Measurements from ENCODE around the gene SHISAL2B.
"Not testable (repeated sequence)": the region's sequence is repeated elsewhere in the genome, so short reads cannot be mapped to it uniquely, and the experiment has no call there.

The SHISAL2B gene

GRCh38 chr5:64693636-64694035, 3.3 kb downstream of the SHISAL2B start:
- Histone ChIP-seq H3K4me1 (ENCODE audit: control insufficient read depth, insufficient read depth, low read length, poor library complexity, severe bottlenecking) (peaks cover 3% of the 10 kb centered on the region), H3K9me3 (ENCODE audit: control insufficient read depth, low read length) (no peaks in the 10 kb centered on the region), H3K4me3 (ENCODE audit: extremely low read depth, insufficient read depth, low read length, poor library complexity, severe bottlenecking) (no peak overlapping the region), H3K27ac (ENCODE audit: low read depth, low read length, severe bottlenecking) (no peak overlapping the region), H3K36me3 (ENCODE audit: control insufficient read depth, insufficient read depth, low read length) (no peaks in the 10 kb centered on the region)
- WGBS, 2 experiments (ENCODE audit: insufficient coverage in 2 of 2) = 78% methylated on average over 1 of the region's 2 CpGs; no CpG with 5 or more reads in 1 of the 2 experiments

DNA sequence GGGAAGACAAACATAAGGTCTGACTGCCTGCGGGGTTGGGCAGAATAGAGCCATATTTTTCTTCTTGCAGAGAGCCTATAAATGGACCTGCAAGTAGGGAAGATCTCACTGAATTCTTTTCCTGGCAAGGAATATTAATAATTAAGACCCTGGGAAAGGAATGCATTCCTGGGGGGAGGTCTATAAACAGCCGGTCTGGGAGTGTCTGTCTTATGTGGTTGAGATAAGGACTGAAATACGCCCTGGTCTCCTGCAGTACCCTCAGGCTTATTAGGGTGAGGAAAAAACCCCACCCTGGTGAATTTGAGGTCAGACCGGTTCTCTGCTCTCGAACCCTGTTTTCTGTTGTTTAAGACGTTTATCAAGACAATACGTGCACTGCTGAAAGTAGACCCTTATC, 6.1 kb downstream of the SHISAL2B start:
- not testable (repeated sequence) for H3K36me3 ChIP-seq (ENCODE audit: control insufficient read depth, insufficient read depth, low read length); H3K4me1 ChIP-seq (ENCODE audit: control insufficient read depth, insufficient read depth, low read length, poor library complexity, severe bottlenecking); H3K27ac ChIP-seq (ENCODE audit: low read depth, low read length, severe bottlenecking); H3K4me3 ChIP-seq (ENCODE audit: extremely low read depth, insufficient read depth, low read length, poor library complexity, severe bottlenecking); H3K9me3 ChIP-seq (ENCODE audit: control insufficient read depth, low read length)
- 89 to 98% methylated on average over 5 to 7 of the region's 7 CpGs for WGBS, 2 experiments (ENCODE audit: insufficient coverage in 2 of 2)

- Histone ChIP-seq H3K4me3 (ENCODE audit: extremely low read depth, insufficient read depth, low read length, poor library complexity, severe bottlenecking) (no peak overlapping the region), H3K4me1 (ENCODE audit: control insufficient read depth, insufficient read depth, low read length, poor library complexity, severe bottlenecking) (peaks cover 4% of the 10 kb centered on the region), H3K9me3 (ENCODE audit: control insufficient read depth, low read length) (no peaks in the 10 kb centered on the region), H3K36me3 (ENCODE audit: control insufficient read depth, insufficient read depth, low read length) (no peaks in the 10 kb centered on the region), H3K27ac (ENCODE audit: low read depth, low read length, severe bottlenecking) (no peak overlapping the region)
- WGBS, 2 experiments (ENCODE audit: insufficient coverage in 2 of 2) = 80 to 88% methylated on average over 1 of the region's 4 CpGs
These were observed 10.5 kb downstream of the SHISAL2B start for GRCh38 chr5:64700765-64701164.

DNA sequence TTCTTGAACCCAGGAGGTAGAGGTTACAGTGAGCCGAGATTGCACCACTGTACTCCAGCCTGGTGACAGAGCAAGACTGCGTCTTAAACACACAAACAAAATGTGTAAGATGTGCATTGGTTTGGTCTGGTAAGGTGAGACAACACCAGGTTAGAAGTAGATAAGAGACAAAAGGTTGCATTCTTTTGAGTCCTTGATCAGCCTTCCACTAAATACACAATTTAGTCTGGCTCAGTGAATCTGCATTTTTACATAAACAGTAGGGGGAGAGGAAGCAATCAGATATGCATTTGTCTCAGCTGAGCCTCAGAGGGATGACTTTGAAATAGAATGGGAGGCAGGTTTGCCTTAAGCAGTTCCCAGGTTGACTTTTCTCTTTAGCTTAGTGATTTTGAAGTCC, 15.8 kb downstream of the SHISAL2B start:
- WGBS, 2 experiments (ENCODE audit: insufficient coverage in 2 of 2) = 25% methylated on average over 2 of the region's 2 CpGs; no CpG with 5 or more reads in 1 of the 2 experiments
- not testable (repeated sequence) for H3K4me1 ChIP-seq (ENCODE audit: control insufficient read depth, insufficient read depth, low read length, poor library complexity, severe bottlenecking); H3K4me3 ChIP-seq (ENCODE audit: extremely low read depth, insufficient read depth, low read length, poor library complexity, severe bottlenecking); H3K27ac ChIP-seq (ENCODE audit: low read depth, low read length, severe bottlenecking); H3K36me3 ChIP-seq (ENCODE audit: control insufficient read depth, insufficient read depth, low read length); H3K9me3 ChIP-seq (ENCODE audit: control insufficient read depth, low read length)

DNA sequence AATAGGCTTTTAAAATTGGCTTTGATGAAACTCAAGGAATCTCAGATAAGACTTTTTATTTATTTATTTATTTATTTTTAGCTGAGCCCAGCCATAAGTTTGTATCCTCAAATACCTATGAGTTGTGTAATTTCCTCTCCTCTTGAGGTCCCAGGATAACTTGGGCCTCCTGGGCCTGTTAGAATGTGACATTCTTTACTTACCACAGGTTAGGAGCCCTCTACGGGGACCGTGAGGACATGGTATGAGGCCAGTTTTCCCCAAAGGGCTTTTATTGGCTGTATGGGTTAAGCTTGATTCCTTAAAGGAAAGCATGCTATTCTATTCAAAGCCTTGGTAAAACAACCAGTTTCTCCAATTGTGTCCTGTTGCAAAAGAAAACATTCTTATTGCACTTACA, 16.9 kb downstream of the SHISAL2B start:
- Histone ChIP-seq H3K9me3 (ENCODE audit: control insufficient read depth, low read length) (no peaks in the 10 kb centered on the region), H3K4me3 (ENCODE audit: extremely low read depth, insufficient read depth, low read length, poor library complexity, severe bottlenecking) (no peak overlapping the region), H3K27ac (ENCODE audit: low read depth, low read length, severe bottlenecking) (no peak overlapping the region), H3K36me3 (ENCODE audit: control insufficient read depth, insufficient read depth, low read length) (no peaks in the 10 kb centered on the region), H3K4me1 (ENCODE audit: control insufficient read depth, insufficient read depth, low read length, poor library complexity, severe bottlenecking) (peaks cover 4% of the 10 kb centered on the region)
- WGBS, 2 experiments (ENCODE audit: insufficient coverage in 2 of 2) = 100% methylated on average over 2 of the region's 2 CpGs; no CpG with 5 or more reads in 1 of the 2 experiments

DNA sequence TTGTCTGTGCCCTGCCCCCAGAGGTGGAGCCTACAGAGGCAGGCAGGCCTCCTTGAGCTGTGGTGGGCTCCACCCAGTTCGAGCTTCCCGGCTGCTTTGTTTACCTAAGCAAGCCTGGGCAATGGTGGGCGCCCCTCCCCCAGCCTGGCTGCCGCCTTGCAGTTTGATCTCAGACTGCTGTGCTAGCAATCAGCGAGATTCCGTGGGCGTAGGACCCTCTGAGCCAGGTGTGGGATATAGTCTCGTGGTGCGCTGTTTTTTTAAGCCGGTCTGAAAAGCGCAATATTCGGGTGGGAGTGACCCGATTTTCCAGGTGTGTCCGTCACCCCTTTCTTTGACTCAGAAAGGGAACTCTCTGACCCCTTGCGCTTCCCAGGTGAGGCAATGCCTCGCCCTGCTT, 24.2 kb downstream of the SHISAL2B start:
- H3K36me3 ChIP-seq (ENCODE audit: control insufficient read depth, insufficient read depth, low read length); H3K4me1 ChIP-seq (ENCODE audit: control insufficient read depth, insufficient read depth, low read length, poor library complexity, severe bottlenecking); H3K9me3 ChIP-seq (ENCODE audit: control insufficient read depth, low read length); H3K27ac ChIP-seq (ENCODE audit: low read depth, low read length, severe bottlenecking); H3K4me3 ChIP-seq (ENCODE audit: extremely low read depth, insufficient read depth, low read length, poor library complexity, severe bottlenecking): not testable (repeated sequence)
- 94% methylated on average over 7 of the region's 16 CpGs; no CpG with 5 or more reads in 1 of the 2 experiments for WGBS, 2 experiments (ENCODE audit: insufficient coverage in 2 of 2)

- Histone ChIP-seq H3K9me3 (ENCODE audit: control insufficient read depth, low read length) (no peaks in the 10 kb centered on the region), H3K27ac (ENCODE audit: low read depth, low read length, severe bottlenecking) (no peak overlapping the region), H3K36me3 (ENCODE audit: control insufficient read depth, insufficient read depth, low read length) (peaks cover 34% of the 10 kb centered on the region), H3K4me3 (ENCODE audit: extremely low read depth, insufficient read depth, low read length, poor library complexity, severe bottlenecking) (no peak overlapping the region), H3K4me1 (ENCODE audit: control insufficient read depth, insufficient read depth, low read length, poor library complexity, severe bottlenecking) (no peaks in the 10 kb centered on the region)
- WGBS, 2 experiments (ENCODE audit: insufficient coverage in 2 of 2) = 91 to 97% methylated on average over 1 to 3 of the region's 3 CpGs
These were observed 32.3 kb downstream of the SHISAL2B start for GRCh38 chr5:64722588-64722987.

- WGBS, 2 experiments (ENCODE audit: insufficient coverage in 2 of 2) = no CpG with 5 or more reads among the region's 2 CpGs
- H3K4me3 ChIP-seq (ENCODE audit: extremely low read depth, insufficient read depth, low read length, poor library complexity, severe bottlenecking) = no peak overlapping the region
- H3K9me3 ChIP-seq (ENCODE audit: control insufficient read depth, low read length) = no peaks in the 10 kb centered on the region
- H3K36me3 ChIP-seq (ENCODE audit: control insufficient read depth, insufficient read depth, low read length) = peaks cover 62% of the 10 kb centered on the region
- H3K4me1 ChIP-seq (ENCODE audit: control insufficient read depth, insufficient read depth, low read length, poor library complexity, severe bottlenecking) = no peaks in the 10 kb centered on the region
- H3K27ac ChIP-seq (ENCODE audit: low read depth, low read length, severe bottlenecking) = no peak overlapping the region
These were observed 36.8 kb downstream of the SHISAL2B start for GRCh38 chr5:64727150-64727549.

DNA sequence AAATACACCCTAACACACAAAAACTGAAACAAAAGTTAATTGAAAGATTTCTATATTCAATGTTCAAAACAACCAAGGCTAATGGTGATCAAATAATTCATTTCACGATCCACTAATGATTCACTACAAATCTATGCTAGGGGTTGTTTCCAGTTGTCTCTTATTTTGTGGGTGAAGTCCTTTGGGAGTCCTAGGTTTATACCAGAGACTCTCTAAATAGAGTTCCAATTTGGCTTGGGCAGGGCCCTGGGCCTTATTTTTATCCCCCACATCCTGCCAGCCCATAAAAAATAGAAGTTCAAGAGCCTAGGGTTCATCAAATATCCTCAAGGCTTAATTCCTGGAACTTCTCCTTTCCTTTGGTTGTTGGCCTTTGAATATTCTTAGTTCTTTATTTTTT, 52.1 kb downstream of the SHISAL2B start:
- Histone ChIP-seq H3K27ac (ENCODE audit: low read depth, low read length, severe bottlenecking) (no peak overlapping the region), H3K4me3 (ENCODE audit: extremely low read depth, insufficient read depth, low read length, poor library complexity, severe bottlenecking) (no peak overlapping the region), H3K9me3 (ENCODE audit: control insufficient read depth, low read length) (no peaks in the 10 kb centered on the region), H3K36me3 (ENCODE audit: control insufficient read depth, insufficient read depth, low read length) (peaks cover 44% of the 10 kb centered on the region), H3K4me1 (ENCODE audit: control insufficient read depth, insufficient read depth, low read length, poor library complexity, severe bottlenecking) (no peaks in the 10 kb centered on the region)
- no CpG with 5 or more reads among the region's 1 CpG for WGBS, 2 experiments (ENCODE audit: insufficient coverage in 2 of 2)

DNA sequence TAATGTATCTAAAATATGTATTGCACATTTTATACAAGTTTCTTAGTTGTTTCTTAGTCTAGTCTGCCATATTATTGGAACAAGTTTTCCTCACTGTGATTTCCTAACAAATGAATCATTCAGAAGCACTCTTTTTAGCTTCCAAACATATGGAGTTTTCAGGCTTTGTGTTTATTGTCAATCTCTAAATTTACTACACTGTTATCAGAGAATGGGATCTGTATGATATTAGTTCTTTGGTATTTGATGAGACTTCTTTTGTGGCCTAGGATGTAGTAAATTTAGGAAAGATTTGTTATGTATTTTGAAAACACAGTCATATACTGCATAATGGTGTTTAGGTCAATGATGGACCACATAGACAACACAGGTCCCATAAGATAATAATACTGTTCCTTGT, 52.5 kb downstream of the SHISAL2B start:
- no peak overlapping the region for H3K27ac ChIP-seq (ENCODE audit: low read depth, low read length, severe bottlenecking)
- H3K4me1 ChIP-seq (ENCODE audit: control insufficient read depth, insufficient read depth, low read length, poor library complexity, severe bottlenecking) = no peaks in the 10 kb centered on the region
- H3K9me3 ChIP-seq (ENCODE audit: control insufficient read depth, low read length) = no peaks in the 10 kb centered on the region
- H3K4me3 ChIP-seq (ENCODE audit: extremely low read depth, insufficient read depth, low read length, poor library complexity, severe bottlenecking) = no peak overlapping the region
- H3K36me3 ChIP-seq (ENCODE audit: control insufficient read depth, insufficient read depth, low read length) = peaks cover 43% of the 10 kb centered on the region

DNA sequence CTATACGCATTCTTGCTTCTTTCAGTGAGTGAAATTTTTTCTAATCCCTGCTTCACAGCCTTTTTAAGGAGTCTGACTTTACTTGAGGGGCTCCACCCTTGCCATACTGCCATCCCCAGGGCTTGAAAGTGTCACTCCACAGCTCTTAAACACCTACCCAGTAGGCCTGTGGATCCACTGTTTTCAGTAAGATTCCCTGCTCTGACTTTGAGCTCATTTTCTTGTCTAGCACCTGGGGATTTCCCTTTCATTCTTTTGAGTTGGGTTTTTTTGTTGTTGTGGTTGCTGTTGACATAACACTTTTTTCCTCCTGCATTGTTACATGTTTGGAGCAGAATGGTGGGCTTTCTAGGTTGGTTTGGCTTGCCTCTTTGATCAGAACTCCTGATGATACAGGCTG, 54.6 kb downstream of the SHISAL2B start:
- WGBS, 2 experiments (ENCODE audit: insufficient coverage in 2 of 2) = 83 to 100% methylated on average over 1 of the region's 1 CpG
- H3K27ac ChIP-seq (ENCODE audit: low read depth, low read length, severe bottlenecking) = no peak overlapping the region
- H3K9me3 ChIP-seq (ENCODE audit: control insufficient read depth, low read length) = no peaks in the 10 kb centered on the region
- no peaks in the 10 kb centered on the region for H3K4me1 ChIP-seq (ENCODE audit: control insufficient read depth, insufficient read depth, low read length, poor library complexity, severe bottlenecking)
- H3K36me3 ChIP-seq (ENCODE audit: control insufficient read depth, insufficient read depth, low read length) = peaks cover 22% of the 10 kb centered on the region
- H3K4me3 ChIP-seq (ENCODE audit: extremely low read depth, insufficient read depth, low read length, poor library complexity, severe bottlenecking) = no peak overlapping the region

DNA sequence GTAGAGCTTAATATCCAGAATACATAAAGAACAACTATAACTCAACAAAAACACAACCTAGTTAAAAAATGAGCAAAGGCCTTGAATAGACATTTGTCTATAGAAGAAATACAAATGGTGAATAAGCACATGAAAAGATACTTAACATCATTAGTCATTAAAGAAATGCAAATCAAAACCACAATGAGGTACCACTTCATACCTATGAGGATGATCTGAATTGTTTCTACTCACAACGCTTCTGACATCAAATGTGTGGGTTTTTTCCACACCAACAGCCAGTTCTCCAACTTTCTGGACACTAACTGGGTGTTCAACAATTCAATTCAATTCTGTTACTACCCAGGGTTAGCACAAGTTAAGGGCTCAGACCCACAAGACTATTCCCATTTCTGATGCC, 56.1 kb downstream of the SHISAL2B start:
- no peaks in the 10 kb centered on the region for H3K4me1 ChIP-seq (ENCODE audit: control insufficient read depth, insufficient read depth, low read length, poor library complexity, severe bottlenecking)
- no peaks in the 10 kb centered on the region for H3K9me3 ChIP-seq (ENCODE audit: control insufficient read depth, low read length)
- no peak overlapping the region for H3K4me3 ChIP-seq (ENCODE audit: extremely low read depth, insufficient read depth, low read length, poor library complexity, severe bottlenecking)
- 100% methylated on average over 1 of the region's 1 CpG for WGBS, 2 experiments (ENCODE audit: insufficient coverage in 2 of 2)
- peaks cover 18% of the 10 kb centered on the region for H3K36me3 ChIP-seq (ENCODE audit: control insufficient read depth, insufficient read depth, low read length)
- H3K27ac ChIP-seq (ENCODE audit: low read depth, low read length, severe bottlenecking) = no peak overlapping the region
